Fibroblast of the conjunctiva (primary cell): ENCODE results near the gene HYAL3.

Source experiments
- DNase-seq: peaks from one replicate; pipeline ENCODE4 v3.0.0-alpha.2; 2010; ENCODE audit warnings: low read depth

The HYAL3 gene, protein sequence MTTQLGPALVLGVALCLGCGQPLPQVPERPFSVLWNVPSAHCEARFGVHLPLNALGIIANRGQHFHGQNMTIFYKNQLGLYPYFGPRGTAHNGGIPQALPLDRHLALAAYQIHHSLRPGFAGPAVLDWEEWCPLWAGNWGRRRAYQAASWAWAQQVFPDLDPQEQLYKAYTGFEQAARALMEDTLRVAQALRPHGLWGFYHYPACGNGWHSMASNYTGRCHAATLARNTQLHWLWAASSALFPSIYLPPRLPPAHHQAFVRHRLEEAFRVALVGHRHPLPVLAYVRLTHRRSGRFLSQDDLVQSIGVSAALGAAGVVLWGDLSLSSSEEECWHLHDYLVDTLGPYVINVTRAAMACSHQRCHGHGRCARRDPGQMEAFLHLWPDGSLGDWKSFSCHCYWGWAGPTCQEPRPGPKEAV

GRCh38 chr3:50298836-50299637 lies at the start of gene HYAL3, which contains the start of gene NAA80:
Gene HYAL3 (minus strand): TSS chr3:50299405. CDS start chr3:50295602, 3,803 bp downstream.
Gene NAA80 (minus strand): TSS chr3:50299405. CDS start chr3:50297463, 1,942 bp downstream.
- DNase-seq: peak; percentile 100

- no peak for DNase-seq
These were observed 48.1 kb upstream of the HYAL3 start for GRCh38 chr3:50347187-50347813.

- no peak for DNase-seq
These were observed 46.5 kb upstream of the HYAL3 start, which contains the start of gene ZMYND10 for GRCh38 chr3:50345586-50346234. Gene ZMYND10 (minus strand): TSS chr3:50345732. CDS start chr3:50345579, 153 bp downstream.

- no peak for DNase-seq
These were observed 45.8 kb upstream of the HYAL3 start for GRCh38 chr3:50345008-50345407.

GRCh38 chr3:50342813-50343633 lies 43.8 kb upstream of the HYAL3 start:
- no peak for DNase-seq

GRCh38 chr3:50341996-50342650 lies 42.9 kb upstream of the HYAL3 start:
- no peak for DNase-seq

DNA sequence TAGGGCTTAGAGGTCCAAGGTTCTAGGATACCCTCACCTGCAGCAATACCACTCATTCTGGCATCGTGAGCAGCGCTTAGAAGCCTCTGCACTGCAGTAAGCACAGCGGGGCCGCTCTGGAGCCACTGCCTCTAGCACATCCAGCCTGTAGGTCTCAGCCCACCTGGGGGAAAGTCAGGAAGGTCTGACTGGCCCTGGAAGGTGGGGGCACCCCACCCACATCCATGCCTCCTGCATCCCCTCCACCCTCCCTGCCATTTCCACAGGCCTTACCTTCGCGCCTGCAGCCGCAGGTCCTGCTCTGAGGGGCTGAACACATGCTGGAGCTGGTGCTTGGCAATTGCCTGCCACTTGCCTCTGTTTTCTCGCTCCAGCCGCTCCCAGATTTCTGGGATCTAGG lies 42.3 kb upstream of the HYAL3 start:
- no peak for DNase-seq

GRCh38 chr3:50340448-50341329 lies 41.5 kb upstream of the HYAL3 start, which contains the start of gene RASSF1:
Gene RASSF1 (minus strand): TSS chr3:50340836. CDS start chr3:50340805, 31 bp downstream.
- no peak for DNase-seq

DNA sequence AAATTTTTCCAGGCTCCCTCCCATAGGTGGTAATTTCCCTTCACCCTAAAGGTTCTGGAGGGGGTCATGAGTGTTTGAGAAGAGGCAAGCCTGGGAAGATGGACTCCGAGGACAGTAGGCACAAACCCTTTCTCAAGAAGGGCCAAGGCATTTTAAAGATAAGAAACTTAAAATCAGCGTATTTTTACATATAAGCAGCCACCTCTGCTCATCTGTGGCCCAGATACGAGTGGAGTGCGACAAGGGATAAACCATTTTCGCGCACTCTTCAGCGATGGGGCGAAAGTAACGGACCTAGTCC lies 40.9 kb upstream of the HYAL3 start:
- DNase-seq: no peak

- DNase-seq: no peak
These were observed 40.4 kb upstream of the HYAL3 start for GRCh38 chr3:50339485-50340146.

- no peak for DNase-seq
These were observed 39.8 kb upstream of the HYAL3 start for GRCh38 chr3:50338965-50339364.

DNA sequence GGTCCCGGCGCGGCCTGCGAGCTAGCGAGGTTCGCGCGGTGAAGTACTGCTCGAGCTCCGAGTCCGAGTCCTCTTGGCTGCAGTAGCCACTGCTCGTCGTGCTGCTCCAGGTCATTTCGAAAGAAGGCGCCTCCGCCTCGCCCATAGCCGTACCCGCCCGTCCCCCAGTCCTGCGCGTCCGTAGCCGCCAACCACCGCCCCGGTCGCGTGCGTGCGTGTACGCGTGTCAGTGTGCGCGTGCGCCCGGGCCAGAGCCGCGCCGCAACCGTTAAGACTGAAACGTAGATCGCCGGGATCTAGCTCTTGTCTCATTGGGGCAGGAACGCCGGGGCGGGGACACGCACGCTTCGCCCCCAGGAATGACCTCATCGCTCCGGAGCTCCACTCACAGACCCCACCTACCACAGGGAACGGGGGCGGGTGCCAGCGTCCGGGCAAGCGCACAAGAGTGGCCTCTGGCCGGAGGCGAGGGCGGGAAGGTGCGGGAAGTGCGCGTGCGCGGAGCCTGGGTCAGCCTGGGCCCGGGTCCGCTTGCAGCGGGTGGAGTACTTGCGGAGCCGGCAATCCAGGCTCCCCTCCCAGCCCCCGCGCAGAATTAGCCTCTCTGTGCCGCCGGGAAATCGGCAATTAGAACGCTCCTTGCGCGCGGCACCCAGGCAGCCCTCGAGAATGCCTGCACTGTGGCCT lies 38.1 kb upstream of the HYAL3 start:
- peak; percentile 99 for DNase-seq

GRCh38 chr3:50336452-50337174 lies 37.4 kb upstream of the HYAL3 start:
- DNase-seq: no peak

DNA sequence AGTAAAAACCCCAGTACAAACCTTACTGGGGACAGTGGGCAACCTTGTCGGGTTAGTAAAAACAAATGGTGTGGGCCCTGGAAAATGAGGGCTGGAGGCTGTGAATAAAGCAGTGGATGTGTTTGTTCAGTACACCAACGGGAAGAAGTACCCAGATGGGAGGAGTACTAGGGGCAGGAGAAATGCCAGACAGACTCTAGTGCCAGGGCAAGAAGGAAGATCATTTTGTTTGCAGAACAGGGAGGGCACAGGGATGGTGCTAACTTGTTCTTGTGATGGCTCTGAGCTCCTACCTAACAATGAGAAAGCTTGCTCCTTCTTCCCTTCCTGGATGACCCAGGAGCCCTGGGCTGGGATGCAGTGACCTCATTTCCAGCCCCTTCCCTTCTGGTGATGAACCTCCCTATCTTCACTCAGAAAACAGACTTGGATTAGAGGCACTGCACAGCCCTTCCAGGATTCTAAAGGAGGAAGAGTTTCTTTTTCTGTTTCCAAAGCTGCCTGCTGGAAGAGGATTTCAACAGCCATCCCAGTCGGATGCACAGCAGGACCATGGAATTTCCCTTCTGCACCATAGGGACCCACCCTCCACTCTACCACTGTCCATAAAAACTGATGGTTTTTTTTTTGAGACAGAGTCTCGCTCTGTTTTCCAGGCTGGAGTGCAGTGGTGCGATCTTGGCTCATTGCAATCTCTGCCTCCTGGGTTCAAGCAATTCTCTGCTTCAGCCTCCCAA lies 35.3 kb upstream of the HYAL3 start:
- no peak for DNase-seq

DNA sequence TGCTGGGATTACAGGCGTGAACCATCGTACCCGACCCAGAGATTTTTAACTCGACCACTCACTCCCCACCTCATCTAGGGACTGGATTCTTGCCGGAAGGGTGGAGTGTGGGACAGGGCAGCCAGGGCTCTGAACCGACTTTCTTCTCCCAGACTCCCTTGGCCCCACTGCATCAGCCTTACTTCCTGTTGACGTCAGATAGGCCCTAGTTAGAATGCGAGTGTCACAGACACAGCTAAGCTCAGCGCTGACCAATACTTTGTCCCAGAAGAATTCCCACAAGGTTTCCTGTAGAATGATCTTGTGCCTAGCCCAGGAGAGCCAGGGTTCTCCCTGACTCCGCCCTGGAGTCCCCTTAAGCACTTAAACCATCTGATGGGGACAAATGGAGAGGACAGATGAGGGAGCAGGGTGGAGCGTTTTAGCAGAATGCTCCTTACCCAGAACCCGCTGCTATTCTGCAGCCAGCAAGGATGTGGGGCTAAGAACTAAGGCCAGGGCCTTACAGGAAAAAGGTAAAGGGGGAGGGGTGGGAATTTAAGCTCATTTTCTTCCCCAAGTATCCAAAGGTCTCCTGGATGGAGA lies 34.6 kb upstream of the HYAL3 start:
- DNase-seq: no peak

- DNase-seq: no peak
These were observed 32.2 kb upstream of the HYAL3 start for GRCh38 chr3:50331364-50331907.
